ENCODE data around the gene USB1.

GRCh38 chr16:58057121-58057520 lies 55.9 kb downstream of the USB1 start:
- TF ChIP-seq CTCF (IDR thresholded peaks at IDR 0.05) (no peak), POLR2A (IDR thresholded peaks at IDR 0.05) (no peak), POLR2AphosphoS5 (IDR thresholded peaks at IDR 0.05) (no peak)

Measured in prostate gland (tissue), 2 donors.